CD4-positive, alpha-beta T cell treated with Interleukin-4 for 1 hour (primary cell): Measurements from ENCODE around the gene DYNLL1.
A peak's percentile ranks its signal among the peaks of the same experiment; 100 is the strongest.
"Not testable (repeated sequence)": the region's sequence is repeated elsewhere in the genome, so short reads cannot be mapped to it uniquely, and the experiment has no call there.

Experiments used
- DNase-seq, 2 donors: peaks; one replicate each; pipeline ENCODE4 v3.0.0-alpha.2; 2020 to 2022

Gene DYNLL1

GRCh38 chr12:120495731-120496412, at the start of gene DYNLL1:
TSS of gene DYNLL1 (plus strand) at chr12:120496113. CDS start at chr12:120496422, 309 bp downstream.
- DNase-seq, result peak; percentile 96 to 98

- not testable (repeated sequence) for DNase-seq
These were observed 49.1 kb upstream of the DYNLL1 start for GRCh38 chr12:120446844-120447178.

- DNase-seq, result no peak
These were observed 47.9 kb upstream of the DYNLL1 start for GRCh38 chr12:120447992-120448391.

- DNase-seq, result not testable (repeated sequence)
These were observed 43.4 kb upstream of the DYNLL1 start for GRCh38 chr12:120452524-120452923.

- DNase-seq, result no peak
These were observed 42.7 kb upstream of the DYNLL1 start for GRCh38 chr12:120453060-120453750.

GRCh38 chr12:120453977-120454376, 41.9 kb upstream of the DYNLL1 start:
- peak; percentile 34 to 61 for DNase-seq

- no peak for DNase-seq
These were observed 40.6 kb upstream of the DYNLL1 start for GRCh38 chr12:120455302-120455701.

GRCh38 chr12:120457133-120457532, 38.8 kb upstream of the DYNLL1 start:
- peak in 1 of 2 donors; percentile 22 for DNase-seq

GRCh38 chr12:120460157-120460556, 35.8 kb upstream of the DYNLL1 start:
- DNase-seq, result no peak

GRCh38 chr12:120462099-120462640, 33.7 kb upstream of the DYNLL1 start:
- no peak for DNase-seq

GRCh38 chr12:120463712-120464111, 32.2 kb upstream of the DYNLL1 start:
- DNase-seq, result no peak

- no peak for DNase-seq
These were observed 30.2 kb upstream of the DYNLL1 start for GRCh38 chr12:120465756-120466155.

GRCh38 chr12:120466560-120467315, 29.2 kb upstream of the DYNLL1 start:
- DNase-seq, result peak; percentile 55 to 66

GRCh38 chr12:120467439-120467838, 28.5 kb upstream of the DYNLL1 start:
- no peak for DNase-seq

- DNase-seq, result peak; percentile 25 to 29
These were observed 27.5 kb upstream of the DYNLL1 start for GRCh38 chr12:120468325-120468820.

- peak; percentile 59 to 61 for DNase-seq
These were observed 27.0 kb upstream of the DYNLL1 start for GRCh38 chr12:120468821-120469449.

GRCh38 chr12:120469450-120470149, 26.3 kb upstream of the DYNLL1 start, which contains the start of gene SRSF9:
TSS of gene SRSF9 (minus strand) at chr12:120469748. CDS start at chr12:120469609, 139 bp downstream.
- DNase-seq, result peak; percentile 97

GRCh38 chr12:120470150-120470784, 25.6 kb upstream of the DYNLL1 start:
- DNase-seq, result no peak

- no peak for DNase-seq
These were observed 23.4 kb upstream of the DYNLL1 start for GRCh38 chr12:120472521-120472920.

GRCh38 chr12:120473807-120474615, 21.9 kb upstream of the DYNLL1 start:
- no peak for DNase-seq

- DNase-seq, result peak in 1 of 2 donors; percentile 27
These were observed 21.3 kb upstream of the DYNLL1 start for GRCh38 chr12:120474616-120474960.
